Fibroblast of lung (primary cell): Measurements from ENCODE around the gene DNAI1.

Experiments
- EZH2 ChIP-seq: IDR thresholded peaks from 2 replicates; pipeline ENCODE4 v1.5.1; 2012; ENCODE audit warnings: low read length, control low read depth, mild to moderate bottlenecking; ENCODE audit errors: missing control alignments
- TF ChIP-seq, protein P1 (sequence below), 2 donors: IDR thresholded peaks in 1 of 2; conservative IDR thresholded peaks in 1 of 2; 1 replicate in 1 of 2; 2 replicates in 1 of 2; pipeline ENCODE4 v1.5.1; 2011 to 2012; ENCODE audit warnings: low read length in 2 of 2, control low read depth in 1 of 2, inconsistent platforms in 1 of 2, low read depth in 1 of 2, mild to moderate bottlenecking in 1 of 2

DNA sequence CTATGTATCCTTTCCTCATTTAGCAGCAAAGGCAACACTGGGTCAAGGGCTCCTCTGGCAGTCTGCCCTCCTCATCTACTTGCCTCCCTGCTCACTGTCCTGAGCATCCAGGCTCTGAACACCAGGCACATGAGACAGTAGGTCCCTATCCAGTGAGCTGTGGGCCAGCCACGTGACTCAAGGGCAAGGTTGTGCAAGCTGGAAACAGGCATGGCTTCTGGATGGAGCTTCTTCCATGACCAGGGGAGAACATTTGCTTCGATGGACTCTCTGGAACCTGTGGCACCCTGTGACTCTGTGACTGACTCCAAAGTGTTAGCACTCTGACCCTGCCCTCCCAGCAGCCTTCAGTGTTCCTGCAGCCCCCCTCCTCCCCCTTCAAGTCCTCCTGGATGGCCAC is 33.0 kb downstream of the DNAI1 start:
- TF ChIP-seq, protein P1, sequence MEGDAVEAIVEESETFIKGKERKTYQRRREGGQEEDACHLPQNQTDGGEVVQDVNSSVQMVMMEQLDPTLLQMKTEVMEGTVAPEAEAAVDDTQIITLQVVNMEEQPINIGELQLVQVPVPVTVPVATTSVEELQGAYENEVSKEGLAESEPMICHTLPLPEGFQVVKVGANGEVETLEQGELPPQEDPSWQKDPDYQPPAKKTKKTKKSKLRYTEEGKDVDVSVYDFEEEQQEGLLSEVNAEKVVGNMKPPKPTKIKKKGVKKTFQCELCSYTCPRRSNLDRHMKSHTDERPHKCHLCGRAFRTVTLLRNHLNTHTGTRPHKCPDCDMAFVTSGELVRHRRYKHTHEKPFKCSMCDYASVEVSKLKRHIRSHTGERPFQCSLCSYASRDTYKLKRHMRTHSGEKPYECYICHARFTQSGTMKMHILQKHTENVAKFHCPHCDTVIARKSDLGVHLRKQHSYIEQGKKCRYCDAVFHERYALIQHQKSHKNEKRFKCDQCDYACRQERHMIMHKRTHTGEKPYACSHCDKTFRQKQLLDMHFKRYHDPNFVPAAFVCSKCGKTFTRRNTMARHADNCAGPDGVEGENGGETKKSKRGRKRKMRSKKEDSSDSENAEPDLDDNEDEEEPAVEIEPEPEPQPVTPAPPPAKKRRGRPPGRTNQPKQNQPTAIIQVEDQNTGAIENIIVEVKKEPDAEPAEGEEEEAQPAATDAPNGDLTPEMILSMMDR (conservative IDR thresholded peaks at IDR 0.05 in 1 of 2, IDR thresholded peaks at IDR 0.05 in 1 of 2; ENCODE audit: low read depth in 1 of 2, low read length in 2 of 2) = no peak
- no peak for TF ChIP-seq EZH2
